HL-60/S4 (cell line): ENCODE measurements around the gene CRELD1.

Experiments used
- in situ Hi-C: fragments of 300-500 bp; cut with MboI; formaldehyde crosslinking; loops from 2 replicates; pipeline ENCODE4 v1.14.3; 2022; ENCODE audit warnings: low sequenced_read_pairs

Gene CRELD1

DNA sequence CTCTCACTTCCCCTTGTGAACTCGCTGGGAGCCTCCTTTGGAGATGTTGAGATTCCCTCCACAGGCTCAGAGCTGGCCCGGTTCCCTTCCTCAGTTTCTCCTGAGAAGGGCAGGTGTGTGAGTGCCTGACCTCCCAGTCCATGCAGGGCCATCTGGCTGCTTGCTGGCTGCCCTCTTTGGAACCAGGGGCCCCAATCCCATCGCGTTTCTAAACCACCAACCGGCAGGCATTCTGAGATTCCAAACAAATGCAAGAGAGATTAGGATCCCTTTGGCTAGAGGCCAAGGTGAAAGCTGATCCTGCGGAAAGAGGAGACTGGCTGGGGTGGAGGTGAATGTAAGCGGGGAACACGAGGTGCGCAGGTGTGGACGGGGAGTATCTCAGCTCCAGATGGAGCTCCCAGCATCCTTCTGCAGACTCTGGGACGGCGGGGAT, 21.5 kb downstream of the CRELD1 start:
- in situ Hi-C loops = no loop called here

DNA sequence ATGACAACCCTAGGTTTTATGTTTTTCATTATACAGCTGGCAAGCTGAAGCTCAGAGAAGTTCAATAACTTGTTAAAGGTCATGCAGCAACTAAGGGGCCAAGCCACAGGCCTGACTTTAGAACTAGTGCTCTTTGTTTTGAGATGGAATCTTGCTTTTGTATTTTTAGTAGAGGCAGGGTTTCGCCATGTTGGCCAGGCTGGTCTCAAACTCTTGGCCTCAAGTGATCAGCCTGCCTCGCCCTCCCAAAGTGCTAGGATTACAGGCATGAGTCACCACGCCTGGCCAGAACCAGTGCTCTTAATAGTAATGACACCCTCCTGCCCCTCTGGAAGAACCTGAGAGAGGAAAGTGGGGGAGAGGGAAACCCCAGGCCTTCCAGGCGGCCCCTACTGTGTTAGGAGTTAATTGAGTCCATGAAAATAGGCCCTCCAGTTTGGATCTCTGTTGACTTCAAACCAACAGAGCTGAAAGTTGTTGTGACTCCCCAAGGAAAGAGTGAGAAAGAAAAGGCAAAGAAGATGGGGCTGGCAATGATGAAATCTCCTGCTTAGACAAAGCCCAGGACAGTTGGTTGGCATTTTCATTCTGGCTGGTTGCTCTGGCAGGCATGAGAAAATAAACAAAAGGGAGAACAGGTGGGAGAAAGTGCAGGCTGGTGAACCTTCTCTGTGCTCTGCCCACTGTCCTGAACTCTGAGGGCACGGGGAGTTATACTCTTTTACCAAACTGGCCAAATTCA, 22.1 kb downstream of the CRELD1 start:
- in situ Hi-C loops = no loop called here

DNA sequence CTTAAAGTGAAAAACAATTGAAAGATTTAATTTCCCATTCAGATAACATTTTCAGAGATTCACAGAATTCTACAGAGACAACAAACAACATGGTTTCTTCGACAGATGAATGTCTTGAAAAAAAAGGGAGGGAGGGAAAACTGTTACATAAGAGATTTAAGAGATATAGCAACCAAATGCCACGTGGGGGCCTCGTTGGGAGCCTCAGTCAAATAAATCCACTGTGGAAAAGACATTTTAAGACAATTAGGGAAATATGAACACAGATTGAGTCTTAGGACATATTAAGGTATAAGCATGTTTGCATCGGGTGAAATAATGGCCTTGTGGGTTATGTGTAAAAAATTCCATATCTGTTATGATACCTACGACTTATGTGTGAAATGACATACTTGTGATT, 23.6 kb downstream of the CRELD1 start:
- in situ Hi-C loops = no loop called here

DNA sequence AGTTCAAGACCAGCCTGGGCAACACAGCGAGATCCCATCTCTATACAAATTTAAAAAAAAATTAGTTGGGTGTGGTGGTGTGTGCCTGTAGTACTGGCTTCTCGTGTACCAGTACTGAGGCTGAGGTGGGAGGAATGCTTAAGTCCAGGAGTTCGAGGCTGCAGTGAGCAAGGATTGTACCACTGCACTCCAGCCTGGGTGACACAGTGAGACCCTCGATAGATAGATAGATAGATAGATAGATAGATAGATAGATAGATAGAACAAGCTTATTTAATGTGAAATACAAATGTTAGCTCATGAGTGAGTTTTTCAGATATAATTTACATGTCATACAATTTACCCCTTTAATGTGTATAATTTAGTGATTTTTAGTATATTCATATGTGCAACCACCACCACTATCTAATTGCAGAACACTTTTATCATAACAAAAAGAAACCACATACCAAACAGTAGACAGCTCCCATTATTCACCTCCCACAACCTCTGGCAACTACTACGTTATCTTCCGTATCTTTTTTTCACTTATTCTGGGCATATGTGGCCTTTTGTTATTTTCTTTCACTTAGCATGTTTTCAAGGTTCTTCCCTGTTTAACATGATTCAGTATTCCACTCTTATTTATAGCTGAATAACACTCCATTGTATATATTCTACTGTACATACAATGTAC, 31.7 kb downstream of the CRELD1 start:
- in situ Hi-C loops = no loop called here

DNA sequence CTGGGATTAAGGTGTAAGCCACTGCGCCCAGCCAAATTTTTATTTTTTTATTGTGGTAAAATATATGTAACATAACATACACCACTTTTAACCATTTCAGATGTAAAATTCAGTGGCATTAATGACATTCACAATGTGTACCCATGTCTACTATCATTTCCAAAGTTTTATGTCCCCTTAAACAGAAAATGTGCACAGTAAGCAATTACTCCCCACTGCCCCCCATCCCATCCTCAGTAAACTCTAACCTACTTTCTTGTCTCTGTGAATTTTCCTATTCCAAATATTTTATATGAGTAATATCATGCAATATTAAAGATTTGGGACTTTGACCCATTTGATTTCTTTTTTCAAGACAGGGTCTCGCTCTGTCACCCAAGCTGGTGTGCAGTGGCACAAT, 33.2 kb downstream of the CRELD1 start:
- in situ Hi-C loops = no loop called here

DNA sequence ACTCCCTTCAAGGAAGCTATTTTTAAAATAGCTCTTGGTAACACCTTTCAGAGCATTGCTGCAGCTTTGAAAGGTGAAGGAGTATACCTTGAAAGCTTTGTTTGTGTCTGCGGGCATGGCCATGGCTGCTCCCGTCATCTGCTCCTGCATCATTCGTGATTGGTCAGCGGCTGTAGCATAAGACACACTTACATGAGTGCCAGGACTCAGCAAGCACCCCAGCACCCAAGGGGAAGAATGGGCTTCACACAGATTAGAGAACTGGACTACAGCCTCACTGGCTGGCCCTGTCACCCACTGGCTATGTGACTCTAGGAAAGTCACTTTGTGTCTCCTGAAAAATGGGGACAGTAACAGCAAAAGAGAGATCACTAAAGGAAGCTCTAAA, 36.0 kb downstream of the CRELD1 start:
- in situ Hi-C loops = no loop called here

DNA sequence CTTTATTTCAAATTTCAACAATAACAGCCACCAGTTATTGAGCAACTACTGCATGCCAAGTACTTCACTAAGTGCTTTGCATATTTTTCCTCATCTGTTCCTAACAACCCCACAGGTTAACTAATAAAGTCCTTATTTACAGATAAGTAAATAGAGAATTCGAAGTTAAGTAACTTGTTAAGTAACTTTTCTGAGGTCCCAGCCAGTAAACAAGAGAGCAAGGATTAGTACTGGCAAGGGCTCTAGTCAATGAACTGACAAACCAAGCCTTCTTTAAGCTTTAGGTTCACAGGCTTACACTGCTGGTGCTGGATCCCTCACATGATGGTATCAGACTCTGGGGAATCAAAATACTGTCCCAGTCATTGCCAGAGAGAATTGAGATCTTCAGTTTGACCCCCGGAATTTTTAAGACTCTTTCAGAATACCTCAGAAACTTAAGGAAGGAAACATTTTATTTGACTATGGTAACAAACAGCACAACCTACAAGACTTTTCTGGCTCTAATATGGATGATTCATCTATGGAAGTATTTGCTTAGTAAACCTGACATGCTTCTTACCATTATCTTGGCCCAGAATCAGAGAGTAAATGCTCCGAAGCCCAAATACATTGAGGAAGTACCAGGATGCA, 36.5 kb downstream of the CRELD1 start:
- in situ Hi-C loops = no loop called here

DNA sequence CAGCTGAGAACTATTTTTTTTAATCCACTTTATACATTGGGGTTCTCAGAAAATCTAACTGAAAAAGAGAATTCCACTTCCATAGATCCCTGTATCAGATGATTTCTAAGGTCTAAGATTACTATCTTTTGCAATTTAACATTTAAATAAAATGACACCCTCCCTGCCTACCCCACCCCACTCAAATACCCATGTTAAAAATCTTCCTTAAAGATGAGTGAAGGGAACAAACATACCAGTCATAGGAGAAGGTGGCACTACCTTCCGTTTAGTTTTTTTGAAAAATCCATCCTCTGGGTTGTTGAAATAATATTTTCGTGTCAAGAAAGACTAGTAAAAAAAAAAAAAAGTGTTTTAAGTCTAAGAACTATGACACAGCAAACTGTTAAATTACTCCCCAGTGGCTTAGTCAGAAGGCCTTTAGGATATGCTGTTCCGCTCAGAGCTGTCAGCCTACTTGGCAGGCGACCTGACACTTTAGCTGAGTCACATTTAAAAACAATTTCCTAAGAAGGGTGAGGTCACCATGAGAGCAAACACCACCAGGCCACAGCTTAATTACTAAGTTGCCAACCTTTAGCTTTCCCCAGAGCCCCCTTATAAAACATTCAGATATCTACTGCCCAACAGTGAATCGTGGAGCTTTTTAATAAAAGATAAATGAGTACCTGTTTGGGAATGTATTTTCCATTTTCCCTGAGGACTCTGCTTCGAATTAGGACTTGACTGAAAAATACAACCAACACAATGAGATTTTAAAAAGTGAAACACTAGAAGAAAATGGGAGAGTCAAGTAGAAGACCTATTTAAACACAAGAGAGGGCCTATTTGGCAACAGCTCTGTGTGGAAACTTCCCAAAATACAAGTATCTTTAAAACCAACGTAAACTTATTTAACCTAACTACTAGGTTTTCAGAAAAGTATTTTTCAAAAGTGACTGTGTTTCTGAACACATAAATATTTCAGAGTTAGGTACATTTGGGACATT, 43.4 kb downstream of the CRELD1 start:
- in situ Hi-C loops = no loop called here

DNA sequence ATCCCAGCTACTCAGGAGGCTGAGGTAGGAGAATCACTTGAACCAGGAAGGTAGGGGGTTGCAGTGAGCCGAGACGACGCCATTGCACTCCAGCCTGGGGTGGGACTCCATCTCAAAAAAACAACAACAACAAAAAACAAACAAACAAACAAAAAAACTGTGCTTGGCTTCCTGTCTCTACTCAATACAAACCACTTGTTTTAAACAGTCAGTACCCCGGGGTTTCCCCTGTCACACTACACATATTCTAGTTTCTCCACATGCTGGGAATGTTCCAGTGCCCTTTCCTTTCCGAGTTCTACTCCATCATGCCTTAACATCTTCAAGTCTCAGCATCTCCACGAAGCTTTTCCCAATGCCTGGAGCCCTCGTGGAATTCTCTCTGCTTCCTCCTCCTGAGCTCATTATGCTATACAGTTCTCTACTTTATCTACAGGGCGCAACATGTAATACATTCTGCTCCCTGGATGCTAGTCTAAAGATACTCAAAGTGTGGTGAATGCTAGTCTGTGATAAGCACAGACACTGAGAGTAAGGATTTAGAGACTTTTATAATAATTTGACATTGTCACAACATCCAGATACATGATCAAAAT, 45.2 kb downstream of the CRELD1 start:
- in situ Hi-C loops = no loop called here

DNA sequence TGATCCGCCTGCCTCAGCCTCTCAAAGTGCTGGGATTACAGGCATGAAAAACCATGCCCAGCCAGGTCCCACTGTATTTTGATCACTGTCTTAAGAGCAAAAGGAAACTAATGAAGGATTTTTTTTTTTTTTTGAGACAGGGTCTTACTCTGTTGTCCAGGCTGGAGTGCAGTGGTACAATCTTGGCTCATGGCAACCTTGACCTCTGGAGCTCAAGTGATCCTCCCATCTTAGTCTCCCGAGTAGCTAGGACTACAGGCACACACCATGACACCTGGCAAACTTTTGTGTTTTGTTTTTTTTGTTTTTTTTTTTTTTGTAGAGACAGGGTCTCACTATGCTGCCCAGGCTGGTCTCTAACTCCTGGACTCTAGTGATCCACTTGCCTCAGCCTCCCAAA, 46.6 kb downstream of the CRELD1 start:
- in situ Hi-C loops = no loop called here

DNA sequence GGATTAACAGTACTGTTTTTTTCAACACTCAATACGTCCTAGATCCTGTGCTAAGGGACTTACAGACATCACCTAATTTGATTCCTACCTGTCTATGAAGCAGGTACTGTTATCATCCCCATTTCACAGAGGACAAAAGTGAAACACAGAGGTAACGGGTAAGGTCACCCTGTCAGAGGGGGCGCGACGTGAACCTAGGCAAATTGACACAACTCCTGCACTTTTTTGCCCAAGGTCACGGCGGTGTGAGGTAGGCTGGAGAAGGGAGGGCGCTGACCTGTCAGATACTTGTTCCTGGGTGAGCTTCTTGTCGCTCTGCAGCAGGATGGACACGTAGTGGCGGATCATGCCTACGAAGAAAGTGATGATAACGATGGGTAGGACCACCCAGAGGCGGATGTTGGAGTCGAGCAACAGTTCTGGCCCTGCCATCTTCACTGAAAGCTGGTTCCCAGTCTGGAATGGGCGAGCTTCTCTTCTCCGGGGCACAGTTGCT, 52.6 kb downstream of the CRELD1 start:
- in situ Hi-C loops = no loop called here

DNA sequence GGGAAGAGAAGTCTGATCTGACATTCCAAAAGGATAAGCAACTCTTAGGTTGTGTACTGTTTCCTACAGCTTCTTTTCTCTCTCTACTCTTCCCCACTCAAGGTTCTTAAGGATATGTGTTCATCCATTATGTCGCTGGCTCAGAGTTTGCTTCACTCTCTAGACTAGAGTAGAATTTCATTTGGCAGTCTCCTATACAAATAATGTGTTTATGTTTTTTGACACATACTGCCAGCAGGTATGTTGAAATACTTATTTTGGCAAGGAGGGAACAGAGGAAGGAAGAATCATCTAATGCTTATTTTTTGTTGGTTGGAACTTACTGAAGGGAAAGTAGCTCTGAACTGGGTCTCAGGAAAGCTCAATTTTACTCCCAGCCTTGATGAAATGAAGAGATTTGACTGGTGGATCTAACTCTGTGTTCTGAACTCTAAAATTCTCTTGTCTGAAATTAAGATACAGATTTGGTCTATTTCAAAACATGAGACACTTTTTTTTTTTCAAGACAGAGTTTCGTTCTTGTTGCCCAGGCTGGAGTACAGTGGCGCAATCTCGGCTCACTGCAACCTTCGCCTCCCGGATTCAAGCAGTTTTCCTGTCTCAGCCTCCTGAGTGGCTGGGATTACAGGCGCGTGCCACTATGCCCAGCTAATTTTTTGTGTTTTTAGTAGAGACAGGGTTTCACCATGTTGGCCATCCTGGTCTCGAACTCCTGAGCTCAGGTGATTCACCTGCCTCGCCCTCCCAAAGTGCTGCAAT, 60.6 kb downstream of the CRELD1 start:
- in situ Hi-C loops = no loop called here
